GM21360 (cell line): ENCODE results near the gene SEMA5A.
A peak's percentile ranks its signal among the peaks of the same experiment; 100 is the strongest.

Source experiments
- ATAC-seq: cut with Tn5 transposase; IDR thresholded peaks from one replicate; pipeline ENCODE4 v1.9.1; 2021; ENCODE audit warnings: mild to moderate bottlenecking, moderate library complexity; ENCODE audit not compliant: unreplicated experiment

Gene SEMA5A

DNA sequence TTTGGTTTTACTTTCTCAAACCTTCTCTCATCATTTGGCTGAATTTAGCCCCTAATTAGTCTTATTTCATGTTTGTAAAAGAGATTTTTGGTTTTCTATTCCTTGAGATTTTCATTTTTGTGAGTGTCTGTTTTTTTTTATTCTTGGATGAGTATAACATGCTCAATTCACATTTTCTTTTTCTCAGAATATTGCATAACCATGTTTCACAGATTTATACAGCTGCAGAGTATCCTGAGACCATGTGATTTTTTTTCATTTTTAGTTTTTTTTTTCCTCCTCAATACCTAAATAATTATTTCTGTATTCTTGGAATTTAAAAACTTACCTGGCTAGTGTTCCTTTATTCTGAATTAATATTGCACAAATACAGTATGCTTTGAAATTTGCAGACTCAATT, 361.9 kb downstream of the SEMA5A start:
- no peak for ATAC-seq

DNA sequence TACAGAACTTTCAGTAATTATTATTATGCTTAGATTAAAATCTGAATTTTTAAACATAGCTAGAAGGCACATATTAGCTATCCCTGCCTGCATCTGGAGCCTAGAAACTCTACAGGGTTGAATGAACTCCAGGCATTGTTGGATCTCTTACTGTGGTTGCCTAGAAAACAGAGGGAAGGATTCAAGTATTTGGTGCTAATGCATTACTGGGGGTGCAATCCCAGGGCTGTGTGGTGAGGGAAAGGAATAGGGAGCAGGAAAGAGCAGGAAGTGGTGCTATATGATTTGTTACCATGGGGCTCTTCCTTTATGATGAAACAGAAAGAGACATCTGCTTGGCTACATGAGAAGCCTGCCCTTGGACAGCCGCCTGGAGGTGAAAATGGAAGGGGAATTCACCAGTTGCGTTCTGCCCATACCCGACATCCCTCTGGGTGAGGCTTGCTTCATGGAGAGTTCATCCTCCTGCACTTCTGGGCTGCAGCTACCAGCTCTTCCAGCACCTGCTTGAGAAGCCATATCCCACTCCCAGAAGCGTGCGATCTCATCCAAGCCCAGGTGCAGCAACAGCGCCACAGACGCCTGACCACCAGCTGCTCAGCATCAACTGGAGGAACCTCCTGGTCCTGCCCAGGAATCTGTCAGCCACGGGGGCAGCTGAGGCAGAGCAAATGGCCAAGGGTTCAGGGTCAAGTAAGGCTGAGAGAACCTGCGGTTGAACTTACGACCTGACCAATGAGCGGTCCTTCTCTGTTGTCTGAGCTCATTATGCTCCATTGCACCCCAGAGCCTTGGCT, 362.8 kb downstream of the SEMA5A start:
- ATAC-seq = no peak

DNA sequence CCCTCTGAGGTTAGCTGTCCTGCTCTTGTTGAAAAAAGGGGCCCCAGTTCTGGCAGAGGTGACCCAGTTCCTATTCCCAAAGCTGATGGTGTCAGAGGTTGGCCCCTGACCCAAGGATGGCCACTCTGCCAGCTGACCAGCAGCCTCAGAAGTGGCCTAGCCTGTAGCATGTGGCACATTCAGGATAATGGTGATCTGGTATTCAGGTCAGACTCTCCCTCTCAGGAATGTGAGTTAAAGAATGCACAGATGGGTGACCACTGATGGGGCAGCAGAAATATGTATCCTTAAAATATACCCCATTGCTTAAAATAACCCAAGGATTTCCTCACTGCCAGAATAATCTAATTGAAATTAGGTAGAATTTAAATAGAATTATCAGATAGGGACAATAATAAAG, 369.2 kb downstream of the SEMA5A start:
- ATAC-seq = no peak

DNA sequence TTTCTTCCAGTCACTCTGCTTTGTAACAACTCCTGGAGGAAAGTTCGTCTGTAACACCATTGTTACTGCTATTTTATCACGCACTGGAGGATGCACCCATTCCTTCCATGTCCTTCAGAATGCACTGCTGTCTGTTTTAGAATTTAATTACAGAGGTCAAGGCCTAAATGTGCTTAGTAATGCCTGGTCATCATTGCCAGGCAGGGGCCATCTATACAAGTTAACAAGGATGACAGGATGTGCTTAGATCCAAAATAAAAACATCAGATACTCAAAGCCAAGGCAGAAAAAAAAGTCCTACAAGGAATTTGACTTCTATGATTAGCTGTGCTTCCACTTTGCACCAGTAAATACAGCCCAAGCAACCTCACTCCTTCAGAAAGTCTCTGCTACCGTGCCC, 371.4 kb downstream of the SEMA5A start:
- ATAC-seq = no peak

DNA sequence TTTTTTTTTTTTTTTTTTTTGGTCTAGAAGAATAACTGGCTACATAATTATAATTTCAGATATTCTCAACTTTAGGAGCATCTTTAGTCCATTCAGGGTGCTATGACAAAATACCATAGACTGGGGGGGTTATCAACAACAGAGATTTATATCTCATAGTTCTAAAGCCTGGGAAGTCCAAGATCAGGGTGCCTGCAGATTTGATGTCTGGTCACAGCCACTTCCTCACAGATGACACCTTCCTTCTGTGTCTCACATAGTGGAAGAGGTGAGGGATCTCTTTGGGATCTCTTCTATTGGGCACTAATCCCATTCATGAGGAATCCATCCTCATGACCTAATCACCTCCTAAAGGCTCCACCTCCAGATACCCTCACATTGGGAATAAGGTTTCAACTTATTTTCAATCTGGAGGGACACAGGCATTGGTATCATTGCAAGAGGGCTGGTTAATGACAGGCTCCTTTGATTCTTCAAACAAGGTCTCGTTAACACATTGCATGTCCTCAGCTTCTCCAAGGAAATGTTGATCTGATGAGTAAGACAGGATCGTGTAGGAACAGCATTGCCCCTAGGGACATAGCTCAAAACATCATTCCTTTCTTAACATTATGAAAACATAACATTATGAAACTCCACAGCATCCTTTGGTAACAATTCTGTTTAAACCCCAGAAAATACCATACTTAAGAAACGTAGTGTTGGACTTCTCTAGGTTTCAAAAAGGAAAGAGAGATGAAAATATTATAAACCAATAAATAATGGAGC, 372.4 kb downstream of the SEMA5A start:
- no peak for ATAC-seq

DNA sequence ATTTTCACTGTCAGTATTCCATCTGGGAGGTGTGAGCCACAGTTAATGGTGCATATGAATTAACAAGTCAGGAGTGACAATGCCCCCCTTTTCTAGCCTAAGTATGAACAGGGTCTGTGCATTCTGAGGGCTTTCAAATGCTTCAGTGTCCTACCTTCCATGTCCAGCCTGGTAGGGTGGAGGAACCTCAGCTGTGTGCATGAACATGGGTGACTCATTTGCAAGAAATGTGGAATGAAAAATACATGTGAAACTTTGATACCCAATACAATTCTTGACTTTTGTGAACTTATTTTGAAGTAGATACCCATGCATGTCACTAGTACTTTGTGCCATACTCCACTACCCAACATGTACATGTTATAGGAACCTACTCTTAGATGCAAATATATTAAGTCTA, 375.8 kb downstream of the SEMA5A start:
- ATAC-seq = no peak

DNA sequence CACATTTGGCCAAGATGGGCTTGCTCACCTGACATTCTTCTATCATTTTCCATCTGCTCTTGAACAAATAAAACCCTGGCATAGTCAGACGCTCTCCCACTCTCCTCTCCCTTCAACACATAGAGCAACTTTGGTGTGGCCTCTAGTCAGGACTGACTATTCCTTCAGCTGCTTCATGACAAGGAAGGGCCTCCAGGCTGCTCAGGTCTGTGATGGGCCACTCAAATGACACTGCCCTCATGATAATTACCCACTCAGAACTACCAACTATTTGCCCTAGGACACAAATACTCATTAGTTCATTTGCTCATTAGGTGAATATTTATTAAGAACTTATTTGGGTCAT, 376.3 kb downstream of the SEMA5A start:
- ATAC-seq = no peak

DNA sequence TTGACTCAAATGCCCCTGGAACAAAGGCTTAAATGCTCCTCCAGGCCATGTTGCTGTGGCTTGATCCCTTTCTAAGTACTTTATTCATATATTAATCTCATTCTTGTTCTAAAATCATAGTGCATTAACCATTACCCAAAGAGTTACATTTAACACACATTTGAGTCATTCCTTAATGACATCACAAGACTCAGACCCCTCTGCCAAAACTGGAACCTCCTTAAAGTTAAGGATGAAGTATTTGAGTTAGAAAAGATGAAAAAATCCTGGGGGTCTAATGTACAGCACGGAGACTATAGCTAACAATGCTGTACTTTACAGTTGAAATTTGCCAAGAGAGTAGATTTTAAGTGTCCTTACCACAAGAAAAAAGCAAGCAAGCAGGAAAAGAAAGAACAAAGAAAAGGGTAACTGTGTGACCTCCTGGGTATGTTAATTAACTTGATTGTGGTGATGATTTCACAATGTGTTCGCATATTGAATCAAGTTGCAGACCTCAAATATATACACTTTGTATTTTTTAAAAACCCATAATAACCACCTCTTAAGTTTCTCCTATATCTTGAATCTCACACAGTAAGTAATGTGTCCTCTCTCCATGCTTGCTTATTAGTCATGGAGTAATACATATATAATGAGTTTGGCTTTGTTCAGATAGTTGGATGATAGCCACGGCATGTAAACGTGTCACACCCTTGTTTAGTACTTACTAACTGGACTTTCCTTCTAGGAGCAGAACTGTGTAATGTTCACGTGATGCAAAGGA, 376.9 kb downstream of the SEMA5A start:
- ATAC-seq = no peak

DNA sequence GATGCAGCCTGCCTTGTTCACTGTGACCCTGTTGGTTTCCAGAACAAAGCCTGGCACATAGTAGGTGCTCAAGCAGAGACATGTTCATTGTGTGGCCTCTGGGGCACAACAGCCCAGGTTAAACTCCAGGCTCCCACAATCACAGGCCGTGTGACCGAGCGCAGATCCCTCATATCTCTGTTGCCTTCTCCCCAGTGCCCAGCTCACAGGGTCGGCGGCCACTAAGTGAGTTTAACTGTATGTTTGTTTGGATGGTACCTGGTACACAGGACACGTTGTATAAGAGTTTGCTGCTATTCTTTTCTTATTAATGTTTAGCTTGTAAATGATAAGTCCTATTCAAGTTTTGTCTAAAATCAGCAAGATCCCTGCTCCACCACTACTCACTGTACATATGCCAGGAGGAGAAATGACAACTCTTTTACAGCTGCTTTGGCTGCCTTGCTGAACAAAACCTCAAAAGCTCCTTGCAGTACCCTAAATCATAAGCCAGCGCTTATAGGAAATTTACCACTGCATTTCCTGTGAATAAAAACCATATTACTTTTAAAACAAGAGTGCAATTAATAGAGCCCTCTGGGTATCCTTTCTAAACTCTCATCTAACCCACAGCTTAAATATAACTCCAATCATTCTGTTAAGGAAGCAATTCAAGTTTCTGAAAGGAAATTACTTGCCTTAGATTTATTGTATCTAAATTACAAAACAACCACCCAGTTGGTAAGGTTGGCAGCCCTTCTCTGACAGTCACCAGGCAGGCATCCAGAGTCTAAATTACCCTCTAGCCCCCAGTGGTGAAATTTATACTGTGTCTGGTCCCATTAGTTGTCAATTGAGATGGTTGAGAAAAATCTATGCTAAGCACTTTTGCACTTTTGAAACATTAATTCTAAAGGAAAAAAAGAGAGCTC, 379.4 kb downstream of the SEMA5A start:
- no peak for ATAC-seq

DNA sequence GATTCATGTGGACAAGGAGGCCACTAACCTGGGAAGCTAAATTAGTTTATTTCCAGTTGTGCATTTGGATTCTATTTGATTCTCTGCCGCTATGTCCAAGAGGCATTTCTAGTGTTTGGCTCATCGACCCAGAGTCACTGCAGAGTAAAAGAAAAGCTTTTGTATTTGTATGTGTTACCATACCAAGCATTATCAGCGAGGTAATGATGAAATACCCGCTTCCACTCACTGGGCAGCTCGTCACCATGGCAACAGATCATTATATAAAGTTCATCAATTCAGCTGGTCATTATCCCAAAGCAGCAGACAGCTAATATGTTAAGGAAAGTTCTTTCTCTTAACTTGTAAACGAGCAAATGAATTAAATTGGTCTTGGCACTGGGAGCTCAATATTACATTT, 380.3 kb downstream of the SEMA5A start:
- no peak for ATAC-seq

DNA sequence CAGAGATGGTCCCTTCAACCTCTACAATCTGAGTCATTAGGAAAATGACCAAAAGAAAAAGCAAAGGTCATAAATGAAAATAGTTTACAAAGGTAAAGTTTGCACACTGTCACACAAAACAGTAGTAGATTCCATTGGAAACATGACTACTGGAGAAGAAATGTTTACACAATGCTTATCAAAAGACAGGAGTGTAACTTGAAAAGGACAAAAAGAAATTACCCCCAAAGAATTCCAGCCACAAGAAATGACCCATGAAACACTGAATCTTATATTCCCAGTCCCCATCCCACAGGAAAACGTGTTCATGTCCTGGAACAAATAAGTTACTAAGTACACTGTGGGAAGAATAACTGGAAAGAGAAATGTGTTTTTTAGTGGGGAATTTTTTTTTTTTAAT, 385.1 kb downstream of the SEMA5A start:
- ATAC-seq = no peak

DNA sequence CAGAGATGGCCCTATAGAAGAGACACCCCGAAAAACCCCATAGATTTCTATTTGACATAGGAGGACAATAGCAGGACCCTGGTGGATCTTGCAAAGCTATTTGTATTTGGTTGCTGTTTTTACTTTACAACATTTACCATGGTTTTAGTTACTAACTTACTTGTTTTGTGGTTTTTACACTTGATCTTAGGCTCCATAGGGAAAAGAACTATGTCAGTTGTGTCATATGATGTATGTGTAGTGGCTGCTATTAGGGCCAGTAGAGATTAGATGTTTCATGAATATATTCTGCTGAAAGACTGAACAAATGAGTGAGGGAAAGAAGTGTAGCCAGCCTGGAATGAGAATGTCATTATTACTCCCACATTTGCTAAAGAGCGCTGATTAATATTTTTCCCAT, 388.1 kb downstream of the SEMA5A start:
- ATAC-seq = no peak

DNA sequence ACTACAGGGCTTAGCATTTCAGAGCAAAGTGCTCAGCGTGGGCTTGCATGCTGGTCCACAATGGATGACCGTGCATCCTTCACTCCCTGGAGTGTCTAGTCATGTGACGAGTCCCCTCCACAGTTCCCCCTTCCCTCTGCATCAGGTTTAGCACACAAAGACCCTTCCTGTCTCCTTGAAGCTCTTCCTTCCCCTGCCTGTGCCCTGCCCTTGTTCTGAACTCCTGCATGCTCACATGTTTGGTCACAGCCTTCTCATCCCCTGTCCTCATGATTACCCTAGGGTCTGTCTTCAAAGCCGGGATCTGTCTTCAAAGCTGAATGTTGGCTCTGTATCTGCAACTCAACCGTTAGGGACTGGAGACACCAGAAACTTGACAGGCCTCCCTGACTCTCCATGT, 388.9 kb downstream of the SEMA5A start:
- no peak for ATAC-seq

DNA sequence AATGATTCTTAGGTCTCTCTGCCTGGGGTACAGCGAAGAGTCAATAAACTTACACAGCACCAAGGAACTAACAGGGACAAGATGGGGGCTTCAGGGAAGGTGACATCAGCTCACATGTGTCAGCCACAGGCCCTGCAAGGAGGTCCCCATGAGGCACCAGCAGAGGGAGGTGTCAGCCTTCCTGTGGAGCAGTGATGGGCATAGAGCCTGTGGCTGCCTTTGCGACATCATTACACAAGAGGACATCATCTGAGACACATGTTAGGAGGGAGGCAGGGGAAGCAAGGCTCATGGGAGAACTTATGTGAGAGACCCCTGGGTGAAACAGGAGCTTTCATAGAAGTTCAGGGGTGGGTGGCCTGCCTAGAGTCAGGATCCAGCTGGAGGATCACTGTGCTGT, 389.6 kb downstream of the SEMA5A start:
- ATAC-seq = peak; percentile 72

DNA sequence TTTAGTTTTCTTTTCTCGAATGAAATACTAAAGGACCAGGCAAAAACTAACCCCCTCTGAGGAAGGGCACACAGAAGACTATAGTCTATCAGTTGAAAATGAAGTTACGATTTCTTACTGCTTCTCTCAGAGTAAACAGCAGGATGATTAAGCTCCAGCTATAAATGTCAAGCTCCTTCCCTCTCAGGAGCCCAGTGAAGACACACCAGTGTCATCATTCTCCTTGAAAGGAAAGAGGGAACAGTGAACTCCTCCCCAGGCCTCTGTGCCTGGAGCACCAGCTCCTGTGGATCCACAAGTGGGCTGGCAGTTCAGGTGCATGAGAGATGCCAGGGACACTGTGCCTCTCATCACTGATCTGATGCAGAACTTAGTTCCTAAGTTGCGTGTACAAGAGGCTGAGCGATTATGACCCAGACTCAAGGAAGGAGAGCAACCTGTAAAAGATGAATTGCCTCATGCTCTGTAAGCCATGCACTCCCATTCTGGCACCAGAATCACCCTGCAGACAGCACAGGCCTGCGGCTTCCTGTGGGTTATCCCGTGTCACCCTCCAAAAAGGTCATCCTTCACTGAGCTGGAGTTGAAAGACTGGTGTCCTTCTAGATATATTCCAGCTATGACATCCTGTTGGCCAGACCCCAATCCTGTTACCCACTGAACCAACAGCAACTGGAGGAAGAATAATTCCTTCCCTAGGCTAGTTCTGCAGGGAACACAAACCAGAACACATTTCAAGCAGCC, 394.0 kb downstream of the SEMA5A start:
- no peak for ATAC-seq

DNA sequence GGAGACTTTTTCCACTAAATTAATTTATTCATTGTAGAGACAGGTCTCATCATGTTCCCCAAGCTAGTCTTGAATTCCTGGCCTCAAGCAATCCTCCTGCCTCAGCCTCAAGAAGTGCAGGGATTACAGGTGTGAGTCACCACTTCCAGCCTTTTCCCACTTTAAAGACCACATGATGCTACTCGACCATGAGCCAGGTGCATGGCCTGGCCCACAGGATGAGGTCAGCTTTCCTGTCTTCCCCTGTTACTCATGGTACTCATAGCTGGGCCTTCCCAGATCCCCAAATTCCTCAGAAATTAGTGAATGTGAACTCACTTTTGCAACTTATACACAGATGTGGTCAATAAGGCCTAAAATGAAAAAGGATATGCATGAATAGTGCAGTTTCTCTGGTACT, 395.9 kb downstream of the SEMA5A start:
- no peak for ATAC-seq

DNA sequence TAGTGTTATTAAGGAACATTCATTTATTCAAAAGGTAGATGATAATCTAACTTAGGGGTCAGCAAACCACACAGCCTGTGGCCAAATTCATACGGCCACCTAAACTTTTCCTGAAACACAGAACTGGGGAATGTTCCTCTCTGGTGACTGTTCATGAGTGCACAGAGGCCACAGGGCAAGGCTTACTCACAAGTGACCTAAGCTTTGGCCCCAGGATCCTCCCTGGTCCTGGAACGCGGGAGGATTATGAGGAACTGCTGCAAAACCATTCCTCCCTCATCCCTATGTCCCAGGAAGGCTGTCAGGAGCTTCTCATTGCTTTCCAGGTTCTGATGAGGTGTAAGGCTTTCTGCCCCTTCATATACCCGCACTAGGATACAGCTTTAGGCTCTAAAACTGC, 397.6 kb downstream of the SEMA5A start:
- no peak for ATAC-seq

DNA sequence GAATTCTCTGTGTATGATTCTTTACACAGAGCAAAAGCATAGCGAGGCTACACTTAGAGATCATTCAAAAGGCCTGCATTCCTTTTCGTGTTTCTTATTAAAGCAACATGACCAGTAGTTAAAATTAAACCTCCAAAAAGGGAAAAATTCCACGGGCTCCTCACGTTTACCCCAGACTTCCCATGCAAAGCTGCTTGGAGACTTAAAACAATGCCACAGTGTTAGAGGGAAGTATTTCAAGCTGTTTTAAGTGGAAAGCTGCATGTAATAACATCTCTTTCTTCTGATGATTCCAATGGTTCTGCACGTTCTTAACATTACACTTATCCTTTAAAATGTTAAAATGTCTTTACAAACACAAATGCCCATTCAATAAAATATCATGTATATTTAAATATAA, 405.2 kb downstream of the SEMA5A start:
- ATAC-seq = no peak

DNA sequence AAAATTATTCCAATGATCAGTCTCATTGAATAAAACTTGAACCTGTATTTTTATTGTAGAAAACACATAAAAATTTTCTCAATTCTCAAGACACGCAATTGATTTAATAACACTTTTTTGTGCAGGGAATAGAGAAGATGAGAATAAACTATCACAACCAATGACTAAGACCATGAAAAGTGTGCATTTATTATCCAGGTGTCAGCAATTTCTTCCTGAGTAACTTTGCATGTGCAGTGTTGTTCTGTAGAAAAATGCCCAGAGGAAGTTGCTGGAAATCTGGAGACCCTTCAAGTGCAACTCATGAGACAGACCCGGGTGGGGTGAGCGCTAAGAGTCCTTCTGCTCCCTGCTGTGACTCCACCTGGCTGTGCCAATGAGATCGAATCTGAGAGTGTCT, 405.7 kb downstream of the SEMA5A start:
- no peak for ATAC-seq

DNA sequence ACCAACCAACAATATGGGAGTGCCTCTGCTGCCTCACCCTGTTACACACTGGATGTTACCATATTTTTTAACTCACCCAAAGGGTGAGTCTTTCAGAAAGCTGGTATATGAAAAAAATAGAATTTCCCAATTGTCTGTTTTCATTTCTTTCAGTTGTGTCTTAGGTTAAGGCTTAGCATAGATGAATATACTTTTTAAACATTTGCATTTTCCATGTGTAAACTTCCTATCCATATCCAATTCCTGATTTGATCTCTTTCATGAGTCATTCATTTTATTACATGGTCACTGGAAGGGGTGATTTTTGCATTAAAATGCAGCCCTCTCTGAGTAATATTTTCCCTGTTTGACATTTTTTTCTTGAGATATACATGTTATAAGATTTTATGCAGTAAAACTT, 406.5 kb downstream of the SEMA5A start:
- ATAC-seq = no peak
